GM18502 (cell line): ENCODE data around the gene INS.

Experiments used
- ATAC-seq: cut with Tn5 transposase; IDR thresholded peaks from one replicate; pipeline ENCODE4 v1.9.1; 2021; ENCODE audit warnings: mild to moderate bottlenecking; ENCODE audit not compliant: unreplicated experiment, poor library complexity

Gene INS

DNA sequence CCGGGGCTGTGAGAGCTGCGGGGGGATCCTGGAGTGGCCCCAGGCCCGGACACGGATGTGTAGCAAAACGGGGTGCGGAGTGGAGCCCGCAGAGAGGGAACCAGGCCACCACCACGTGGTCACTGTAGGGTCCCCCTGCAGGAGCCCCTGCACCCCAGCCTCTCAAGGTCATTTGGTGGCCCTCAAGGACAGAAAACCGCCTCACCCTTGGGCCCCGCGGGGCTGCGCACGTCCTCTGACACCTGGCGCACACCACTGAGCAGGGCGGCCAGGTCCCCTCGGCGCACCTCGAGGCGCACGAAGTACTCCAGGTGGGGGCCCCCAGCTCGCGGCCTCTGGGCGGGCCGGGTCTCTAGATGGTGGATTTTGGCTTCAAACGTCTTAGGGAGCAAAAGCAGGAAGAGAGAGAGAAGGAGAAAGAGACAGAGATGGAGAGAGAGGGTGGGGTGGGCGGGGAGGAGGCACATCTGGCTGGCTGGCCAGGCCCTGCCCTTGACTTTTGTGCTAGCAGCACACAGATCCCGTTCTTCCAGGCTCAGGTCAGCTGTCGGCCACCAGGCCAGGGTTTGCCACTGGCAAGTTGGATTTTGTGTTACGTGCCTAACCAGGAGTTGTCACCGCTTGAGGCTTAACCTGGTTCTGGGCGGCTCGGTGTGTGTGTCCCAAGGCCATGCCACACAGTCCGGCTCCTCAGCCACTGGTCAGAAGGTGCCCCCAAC is 7.4 kb upstream of the INS start:
- no peak for ATAC-seq

GRCh38 chr11:2167141-2168045 is 6.4 kb upstream of the INS start:
- no peak for ATAC-seq

- ATAC-seq = no peak
Measured at GRCh38 chr11:2166091-2166851, 5.3 kb upstream of the INS start.

DNA sequence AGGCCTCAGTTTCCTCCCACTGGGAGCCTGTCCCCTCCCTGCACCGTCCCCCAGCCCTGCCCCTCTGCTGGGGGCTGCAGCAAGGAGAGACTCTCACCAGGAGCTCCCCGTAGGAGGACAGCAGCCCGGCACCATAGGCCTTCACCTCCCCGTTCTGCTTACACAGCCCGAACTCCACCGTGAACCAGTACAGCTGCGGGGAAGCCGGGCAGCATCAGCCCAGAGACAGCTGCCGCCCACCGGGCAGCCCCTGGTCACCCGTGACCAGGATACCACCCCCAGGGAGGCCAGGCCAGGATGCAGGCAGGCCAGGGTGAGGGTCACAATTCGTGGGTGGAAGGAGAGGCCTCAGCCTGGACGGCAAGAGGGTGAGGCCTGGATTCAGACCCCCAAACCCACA is 4.6 kb upstream of the INS start:
- no peak for ATAC-seq

DNA sequence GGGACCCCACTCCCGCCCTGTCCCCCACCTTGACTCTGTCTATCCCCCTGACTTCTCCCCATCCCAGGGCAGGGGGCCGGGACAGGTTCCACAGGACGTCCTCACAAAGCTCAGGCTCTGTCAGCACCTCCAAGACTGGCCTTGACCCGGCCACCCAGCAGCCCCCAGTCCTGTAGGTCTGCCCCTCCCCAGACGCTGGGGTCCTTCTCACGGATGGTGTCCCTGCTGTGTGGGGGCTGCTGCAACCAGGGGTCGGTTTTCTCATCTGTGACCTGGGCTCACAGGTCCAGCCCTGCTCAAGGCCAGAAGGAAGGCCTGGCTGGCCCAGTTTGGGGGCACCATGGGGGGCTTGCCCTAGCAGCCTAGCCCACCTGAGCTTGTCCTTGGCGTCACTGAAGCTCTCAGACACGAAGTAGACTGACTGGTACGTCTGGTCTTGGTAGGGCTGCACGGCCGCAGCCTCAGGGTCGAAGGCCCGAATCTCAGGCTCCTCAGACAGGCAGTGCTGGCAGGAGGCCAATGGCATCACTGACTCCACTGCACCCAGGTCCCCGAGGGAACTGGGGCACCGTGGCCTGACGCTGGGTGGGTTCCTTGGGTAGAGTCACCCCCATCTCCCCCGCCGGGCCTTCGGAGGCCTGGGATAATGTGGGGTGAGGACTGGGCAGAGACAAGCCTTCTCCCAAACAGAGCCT is 4.0 kb upstream of the INS start:
- no peak for ATAC-seq

GRCh38 chr11:2164081-2164480 is 3.1 kb upstream of the INS start:
- ATAC-seq = no peak

- no peak for ATAC-seq
Measured at GRCh38 chr11:2163428-2163978, 2.5 kb upstream of the INS start.

DNA sequence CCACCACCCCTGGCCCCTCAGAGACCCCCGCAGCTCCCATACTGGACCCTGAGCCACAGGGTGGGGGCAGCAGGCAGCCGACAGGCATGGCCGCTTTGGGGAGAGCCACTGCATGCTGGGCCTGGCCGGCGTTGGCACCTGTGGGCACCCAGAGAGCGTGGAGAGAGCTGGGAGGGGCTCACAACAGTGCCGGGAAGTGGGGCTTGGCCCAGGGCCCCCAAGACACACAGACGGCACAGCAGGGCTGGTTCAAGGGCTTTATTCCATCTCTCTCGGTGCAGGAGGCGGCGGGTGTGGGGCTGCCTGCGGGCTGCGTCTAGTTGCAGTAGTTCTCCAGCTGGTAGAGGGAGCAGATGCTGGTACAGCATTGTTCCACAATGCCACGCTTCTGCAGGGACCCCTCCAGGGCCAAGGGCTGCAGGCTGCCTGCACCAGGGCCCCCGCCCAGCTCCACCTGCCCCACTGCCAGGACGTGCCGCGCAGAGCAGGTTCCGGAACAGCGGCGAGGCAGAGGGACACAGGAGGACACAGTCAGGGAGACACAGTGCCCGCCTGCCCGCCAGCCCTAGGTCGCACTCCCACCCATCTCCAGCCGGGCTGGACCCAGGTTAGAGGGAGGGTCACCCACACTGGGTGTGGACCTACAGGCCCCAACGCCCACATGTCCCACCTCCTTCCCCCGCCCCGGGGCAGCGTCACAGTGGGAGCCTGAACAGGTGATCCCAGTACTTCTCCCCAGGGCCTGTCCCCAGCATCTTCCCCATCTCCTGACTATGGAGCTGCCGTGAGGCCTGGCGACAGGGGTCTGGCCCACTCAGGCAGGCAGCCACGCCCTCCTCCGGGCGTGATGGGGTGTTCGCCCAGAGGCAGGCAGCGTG is 1.2 kb downstream of the INS start:
- ATAC-seq = no peak

DNA sequence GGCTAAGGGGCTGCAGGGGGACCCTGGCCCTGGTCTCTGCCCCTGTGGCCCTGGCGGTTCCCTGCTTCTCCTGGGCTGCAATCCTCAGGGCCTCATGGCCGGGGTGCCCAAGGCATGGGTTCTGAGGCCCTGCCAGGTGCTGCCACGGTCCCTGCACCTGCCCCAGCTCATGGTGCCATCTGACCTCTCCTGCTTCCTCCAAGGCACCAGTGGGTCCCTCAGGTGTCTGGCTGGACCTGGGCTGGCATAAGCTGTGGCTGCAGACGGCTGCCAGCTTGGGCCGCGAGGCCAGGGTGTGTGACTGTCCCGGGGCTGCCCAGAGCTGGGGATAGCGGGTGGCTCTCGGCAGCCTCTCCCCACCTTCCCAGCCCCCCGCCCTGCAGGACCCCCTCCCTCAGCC is 2.0 kb downstream of the INS start:
- ATAC-seq = no peak

- ATAC-seq = no peak
Measured at GRCh38 chr11:2158296-2158737, 2.7 kb downstream of the INS start.

- ATAC-seq = no peak
Measured at GRCh38 chr11:2157294-2158040, 3.5 kb downstream of the INS start.

GRCh38 chr11:2156416-2157182 is 4.4 kb downstream of the INS start:
- ATAC-seq = no peak

DNA sequence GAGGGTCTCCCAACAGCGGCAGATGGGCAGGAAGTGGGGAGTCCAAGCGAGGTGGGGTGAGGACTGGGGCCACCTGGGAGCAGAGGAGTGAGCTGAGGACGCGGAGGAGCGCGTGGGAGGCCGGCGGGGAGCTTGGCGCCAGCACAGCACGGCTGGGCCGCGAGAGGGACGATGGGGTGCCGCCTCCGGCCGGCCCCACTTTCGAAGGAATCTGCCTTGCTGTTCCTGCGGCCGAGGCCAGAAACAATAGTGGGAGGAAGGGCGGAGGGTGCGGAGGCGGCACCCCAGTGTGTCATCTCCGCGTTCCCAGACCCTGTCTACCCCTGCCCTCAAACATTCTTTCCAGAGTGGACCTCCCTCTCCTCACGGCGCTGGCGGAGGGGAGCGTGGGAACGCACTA is 5.5 kb downstream of the INS start:
- ATAC-seq = no peak

DNA sequence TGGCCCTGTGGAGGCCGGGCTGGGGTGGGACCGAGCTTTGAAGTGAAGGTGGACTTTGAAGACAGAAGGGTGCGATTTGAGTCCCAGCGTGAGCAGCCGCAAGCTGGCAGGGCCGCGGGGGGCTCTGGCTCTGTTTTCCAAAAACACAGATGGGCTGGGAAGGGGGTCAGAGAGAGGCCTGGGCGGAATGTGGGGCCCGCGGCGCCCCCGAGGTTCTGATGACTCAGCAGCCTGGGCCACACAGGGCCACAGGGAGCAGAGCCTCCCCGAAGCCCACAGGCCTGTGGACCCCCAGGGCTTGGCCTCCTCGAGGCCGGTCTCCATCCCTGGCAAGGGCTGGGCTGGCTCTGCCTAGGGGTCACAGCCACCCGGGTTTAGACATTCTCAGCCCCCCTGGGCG is 6.1 kb downstream of the INS start:
- no peak for ATAC-seq

GRCh38 chr11:2154195-2154585 is 6.8 kb downstream of the INS start:
- ATAC-seq = no peak

DNA sequence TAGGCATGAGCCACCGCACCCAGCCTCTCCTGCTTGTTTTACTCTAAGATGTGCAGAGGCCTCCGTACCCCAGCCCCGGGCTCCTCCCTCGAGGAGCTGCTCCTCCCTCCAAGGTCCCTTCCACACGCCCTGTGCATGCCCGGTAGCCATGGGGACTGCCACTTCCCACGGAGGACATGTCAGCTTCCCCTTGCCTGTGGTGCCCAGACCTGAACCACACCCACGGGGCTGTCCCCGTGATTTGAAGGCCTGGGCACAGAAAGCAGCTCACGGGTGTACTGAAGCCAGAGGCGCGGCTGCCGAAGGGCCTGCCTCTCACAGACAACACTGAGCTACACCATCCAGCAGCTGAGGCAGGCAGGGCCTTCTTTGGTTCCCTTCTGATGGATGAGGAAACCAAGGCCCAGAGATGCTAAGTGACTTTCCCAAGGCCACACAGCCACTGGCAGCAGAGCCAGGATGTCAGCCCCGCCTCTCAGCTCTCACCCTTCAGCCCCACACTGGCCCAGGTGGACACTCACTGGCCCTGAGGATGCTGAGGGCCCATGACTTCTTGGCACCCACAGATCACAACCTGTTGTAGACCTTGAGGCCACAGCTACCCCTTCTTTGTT is 7.3 kb downstream of the INS start:
- ATAC-seq = no peak

GRCh38 chr11:2151500-2152257 is 9.3 kb downstream of the INS start:
- ATAC-seq = no peak
